ENCODE data around the gene ABCC12.

Gene ABCC12

DNA sequence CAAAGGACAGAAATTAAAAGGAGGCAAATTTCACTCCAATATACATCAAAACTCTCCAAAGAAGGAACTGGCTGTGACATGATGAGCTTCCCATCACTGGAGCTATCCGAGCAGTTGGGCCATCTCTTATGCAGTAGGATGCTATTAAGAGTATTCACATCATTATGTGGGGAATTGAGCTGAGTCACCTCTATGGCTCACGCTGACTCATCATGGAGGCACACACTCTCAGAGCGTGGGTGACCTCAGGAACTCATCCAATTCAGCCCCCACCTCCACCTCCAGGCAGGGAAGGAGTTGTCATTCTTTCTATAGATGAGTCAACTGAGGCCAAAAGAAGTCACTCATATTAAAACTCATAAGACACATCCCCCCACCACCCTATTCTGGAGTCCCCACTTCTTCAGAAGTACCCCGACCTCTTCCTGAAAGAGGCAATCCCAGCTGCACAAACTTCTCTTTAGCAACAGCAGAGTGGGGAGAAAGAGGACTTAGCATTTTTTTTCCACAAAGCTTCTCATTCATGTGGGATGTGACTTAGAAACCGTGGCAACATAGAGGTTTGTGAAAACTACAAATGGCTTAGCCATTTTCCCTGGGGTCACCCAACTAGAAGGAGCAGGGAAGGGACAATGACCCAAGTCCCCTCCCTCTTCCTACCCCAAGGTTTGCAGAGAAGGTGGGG, 32.5 kb downstream of the ABCC12 start:
- Histone ChIP-seq H4K91ac (ENCODE audit: low read depth, low read length, poor library complexity) (no peak overlapping the region), H2BK5ac (ENCODE audit: low read length) (no peak overlapping the region), H3K18ac (ENCODE audit: low read length) (no peak overlapping the region), H3K4me1 (ENCODE audit: control insufficient read depth in 2 of 2, insufficient read depth in 1 of 2, low read depth in 1 of 2, low read length in 2 of 2) (peaks cover 0 to 9% of the 10 kb centered on the region in 2 donors), H3K4me3 (ENCODE audit: low read length in 2 of 2) (no peak overlapping the region), H3K79me1 (ENCODE audit: low read depth, low read length) (no peaks in the 10 kb centered on the region), H3K9ac (ENCODE audit: low read depth, low read length, poor library complexity) (no peak overlapping the region), H3K9me3 (replicated peaks in 1 of 2; ENCODE audit: control insufficient read depth in 2 of 2, insufficient read depth in 1 of 2, low read depth in 1 of 2, low read length in 2 of 2) (no peaks in the 10 kb centered on the region), H3K4ac (ENCODE audit: low read length) (no peak overlapping the region), H2AFZ (ENCODE audit: low read length) (no peak overlapping the region), H3K23ac (ENCODE audit: low read depth, low read length, poor library complexity) (no peak overlapping the region), H2AK5ac (ENCODE audit: low read depth, low read length) (no peak overlapping the region), H3K36me3 (replicated peaks in 1 of 2; ENCODE audit: control insufficient read depth in 2 of 2, insufficient read depth in 2 of 2, low read length in 2 of 2) (no peaks in the 10 kb centered on the region), H2BK120ac (ENCODE audit: low read depth, low read length) (no peak overlapping the region), H3K4me2 (ENCODE audit: insufficient read depth, low read length, poor library complexity, severe bottlenecking) (no peak overlapping the region), H3K27ac (replicated peaks; ENCODE audit: low read length) (no peak overlapping the region), H2BK12ac (ENCODE audit: low read length) (no peak overlapping the region), H3K14ac (ENCODE audit: low read length) (no peak overlapping the region), H3K27me3 (ENCODE audit: control insufficient read depth in 3 of 3, insufficient read depth in 3 of 3, low read depth in 1 of 3, low read length in 3 of 3) (no peaks in the 10 kb centered on the region), H2BK15ac (ENCODE audit: low read length) (no peak overlapping the region), H4K8ac (ENCODE audit: low read depth, low read length) (no peak overlapping the region)
- DNase-seq (ENCODE audit: low spot score): no peak
- WGBS, 2 donors (ENCODE audit: extremely low coverage in 2 of 2, insufficient read length in 2 of 2, insufficient replicate concordance in 1 of 2): no CpG with 5 or more reads among the region's 5 CpGs

DNA sequence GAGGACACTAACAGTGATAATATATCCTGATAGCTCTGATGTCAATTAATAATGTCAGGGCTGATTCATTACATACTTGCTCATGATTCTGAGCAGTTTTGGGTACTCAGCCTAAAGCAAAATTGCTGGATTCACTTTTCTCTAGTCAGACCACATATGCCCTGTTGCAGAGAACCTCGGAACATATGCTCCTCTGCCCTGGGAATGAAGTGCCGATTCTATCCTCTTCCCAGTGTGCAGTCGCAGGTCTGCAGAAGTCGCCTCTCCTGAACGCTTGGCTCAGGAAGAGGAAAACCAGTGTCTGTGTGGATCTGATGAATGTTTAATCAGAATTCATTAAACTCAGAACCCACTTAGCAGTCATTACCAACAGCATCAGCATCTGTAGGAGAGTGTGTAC, 34.5 kb downstream of the ABCC12 start:
- H3K4me2 ChIP-seq (ENCODE audit: insufficient read depth, low read length, poor library complexity, severe bottlenecking): no peak overlapping the region
- no peak overlapping the region for H3K18ac ChIP-seq (ENCODE audit: low read length)
- no peak overlapping the region for H2AK5ac ChIP-seq (ENCODE audit: low read depth, low read length)
- H3K4me1 ChIP-seq (ENCODE audit: control insufficient read depth in 2 of 2, insufficient read depth in 1 of 2, low read depth in 1 of 2, low read length in 2 of 2): peaks cover 0 to 13% of the 10 kb centered on the region in 2 donors
- no peak overlapping the region for H2AFZ ChIP-seq (ENCODE audit: low read length)
- H2BK12ac ChIP-seq (ENCODE audit: low read length): no peak overlapping the region
- H3K23ac ChIP-seq (ENCODE audit: low read depth, low read length, poor library complexity): no peak overlapping the region
- H3K4ac ChIP-seq (ENCODE audit: low read length): no peak overlapping the region
- no peaks in the 10 kb centered on the region for H3K27me3 ChIP-seq (ENCODE audit: control insufficient read depth in 3 of 3, insufficient read depth in 3 of 3, low read depth in 1 of 3, low read length in 3 of 3)
- H2BK120ac ChIP-seq (ENCODE audit: low read depth, low read length): no peak overlapping the region
- H4K91ac ChIP-seq (ENCODE audit: low read depth, low read length, poor library complexity): no peak overlapping the region
- H4K8ac ChIP-seq (ENCODE audit: low read depth, low read length): no peak overlapping the region
- H3K4me3 ChIP-seq (ENCODE audit: low read length in 2 of 2): no peak overlapping the region
- H3K27ac ChIP-seq (replicated peaks; ENCODE audit: low read length): no peak overlapping the region
- no peak overlapping the region for H2BK5ac ChIP-seq (ENCODE audit: low read length)
- no peaks in the 10 kb centered on the region for H3K79me1 ChIP-seq (ENCODE audit: low read depth, low read length)
- DNase-seq (ENCODE audit: low spot score): no peak
- H3K9me3 ChIP-seq (replicated peaks in 1 of 2; ENCODE audit: control insufficient read depth in 2 of 2, insufficient read depth in 1 of 2, low read depth in 1 of 2, low read length in 2 of 2): no peaks in the 10 kb centered on the region
- no peaks in the 10 kb centered on the region for H3K36me3 ChIP-seq (replicated peaks in 1 of 2; ENCODE audit: control insufficient read depth in 2 of 2, insufficient read depth in 2 of 2, low read length in 2 of 2)
- no CpG with 5 or more reads among the region's 5 CpGs for WGBS, 2 donors (ENCODE audit: extremely low coverage in 2 of 2, insufficient read length in 2 of 2, insufficient replicate concordance in 1 of 2)
- H2BK15ac ChIP-seq (ENCODE audit: low read length): no peak overlapping the region
- H3K14ac ChIP-seq (ENCODE audit: low read length): no peak overlapping the region
- H3K9ac ChIP-seq (ENCODE audit: low read depth, low read length, poor library complexity): no peak overlapping the region

DNA sequence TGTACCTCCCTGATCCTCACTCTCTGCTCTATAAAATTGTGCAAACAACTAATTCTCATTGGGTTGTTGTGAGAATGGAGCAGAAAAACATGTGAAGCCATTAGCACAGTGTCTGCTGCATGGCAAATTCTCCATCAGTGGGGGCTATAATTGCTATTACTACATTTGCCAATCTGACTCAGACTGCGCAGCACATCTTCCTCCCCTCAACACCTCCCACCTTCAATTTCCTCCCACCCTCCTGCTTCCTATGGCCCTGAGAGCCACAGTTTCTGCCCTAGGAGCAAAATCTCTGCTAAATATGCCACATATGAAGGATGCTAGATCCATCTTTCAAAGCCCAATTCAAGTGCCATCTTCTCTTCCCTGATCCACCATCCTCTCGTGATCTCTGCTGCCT, 37.0 kb downstream of the ABCC12 start:
- no peak overlapping the region for H3K27ac ChIP-seq (replicated peaks; ENCODE audit: low read length)
- H2BK12ac ChIP-seq (ENCODE audit: low read length): no peak overlapping the region
- no peak overlapping the region for H2BK15ac ChIP-seq (ENCODE audit: low read length)
- no peaks in the 10 kb centered on the region for H3K27me3 ChIP-seq (ENCODE audit: control insufficient read depth in 3 of 3, insufficient read depth in 3 of 3, low read depth in 1 of 3, low read length in 3 of 3)
- no peak overlapping the region for H2AK5ac ChIP-seq (ENCODE audit: low read depth, low read length)
- no peak overlapping the region for H3K4me2 ChIP-seq (ENCODE audit: insufficient read depth, low read length, poor library complexity, severe bottlenecking)
- no peak overlapping the region for H3K9ac ChIP-seq (ENCODE audit: low read depth, low read length, poor library complexity)
- H3K4me3 ChIP-seq (ENCODE audit: low read length in 2 of 2): no peak overlapping the region
- peaks cover 0 to 11% of the 10 kb centered on the region in 2 donors for H3K4me1 ChIP-seq (ENCODE audit: control insufficient read depth in 2 of 2, insufficient read depth in 1 of 2, low read depth in 1 of 2, low read length in 2 of 2)
- H3K14ac ChIP-seq (ENCODE audit: low read length): no peak overlapping the region
- no peak overlapping the region for H2AFZ ChIP-seq (ENCODE audit: low read length)
- no peak overlapping the region for H2BK5ac ChIP-seq (ENCODE audit: low read length)
- H3K18ac ChIP-seq (ENCODE audit: low read length): no peak overlapping the region
- H3K9me3 ChIP-seq (replicated peaks in 1 of 2; ENCODE audit: control insufficient read depth in 2 of 2, insufficient read depth in 1 of 2, low read depth in 1 of 2, low read length in 2 of 2): no peaks in the 10 kb centered on the region
- no peak overlapping the region for H4K91ac ChIP-seq (ENCODE audit: low read depth, low read length, poor library complexity)
- H2BK120ac ChIP-seq (ENCODE audit: low read depth, low read length): no peak overlapping the region
- no CpG with 5 or more reads among the region's 2 CpGs for WGBS, 2 donors (ENCODE audit: extremely low coverage in 2 of 2, insufficient read length in 2 of 2, insufficient replicate concordance in 1 of 2)
- H3K23ac ChIP-seq (ENCODE audit: low read depth, low read length, poor library complexity): no peak overlapping the region
- no peaks in the 10 kb centered on the region for H3K36me3 ChIP-seq (replicated peaks in 1 of 2; ENCODE audit: control insufficient read depth in 2 of 2, insufficient read depth in 2 of 2, low read length in 2 of 2)
- no peaks in the 10 kb centered on the region for H3K79me1 ChIP-seq (ENCODE audit: low read depth, low read length)
- no peak overlapping the region for H4K8ac ChIP-seq (ENCODE audit: low read depth, low read length)
- DNase-seq (ENCODE audit: low spot score): no peak
- H3K4ac ChIP-seq (ENCODE audit: low read length): no peak overlapping the region

DNA sequence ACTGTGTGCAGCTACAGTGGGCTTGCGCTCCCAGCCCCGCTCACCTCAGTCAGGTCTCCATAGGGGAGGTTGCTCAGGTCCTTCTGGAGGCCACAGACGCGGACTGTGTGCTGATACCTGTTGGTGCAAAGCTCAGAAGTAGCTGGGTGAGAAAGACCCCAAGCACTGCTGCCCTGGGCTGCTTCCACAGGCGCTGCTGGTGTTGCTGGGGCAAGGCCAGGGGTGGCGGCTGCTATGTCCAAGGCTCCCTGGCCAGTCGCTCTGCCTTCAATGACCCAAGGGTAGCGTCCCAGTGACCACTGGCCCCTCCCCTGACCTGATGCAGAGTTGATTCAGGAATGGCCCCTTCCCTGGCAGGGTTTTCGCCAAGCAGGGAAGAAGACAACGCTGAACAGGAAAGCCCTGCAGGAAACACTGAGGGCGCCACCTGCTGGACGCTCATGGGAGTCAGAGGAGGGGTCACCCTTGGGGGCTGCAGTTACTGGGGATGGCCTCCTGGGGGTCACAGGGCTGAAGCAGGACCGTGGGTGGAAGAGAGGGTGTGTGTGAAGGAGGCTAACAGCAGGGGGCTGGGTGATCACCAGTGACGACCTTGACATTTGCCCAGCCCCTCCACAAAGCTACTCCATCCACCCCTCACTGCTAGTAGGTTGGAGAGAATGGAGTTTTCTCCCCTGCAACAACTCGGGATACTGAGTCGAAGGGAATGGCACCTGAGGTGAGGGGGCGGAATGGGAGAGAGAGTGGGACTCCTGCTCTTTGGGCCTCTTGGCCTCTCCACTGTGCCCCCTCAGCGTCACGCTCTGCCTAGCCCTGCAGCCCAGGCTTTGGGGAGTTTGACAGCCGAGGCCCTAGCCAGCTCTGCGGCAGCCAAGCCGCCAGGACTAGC, 38.3 kb downstream of the ABCC12 start:
- H3K4me2 ChIP-seq (ENCODE audit: insufficient read depth, low read length, poor library complexity, severe bottlenecking): no peak overlapping the region
- H3K4me3 ChIP-seq (ENCODE audit: low read length in 2 of 2): no peak overlapping the region
- H3K18ac ChIP-seq (ENCODE audit: low read length): peak overlapping the region; percentile 91
- no peak overlapping the region for H3K4ac ChIP-seq (ENCODE audit: low read length)
- H3K9ac ChIP-seq (ENCODE audit: low read depth, low read length, poor library complexity): no peak overlapping the region
- no peak overlapping the region for H2BK120ac ChIP-seq (ENCODE audit: low read depth, low read length)
- H4K91ac ChIP-seq (ENCODE audit: low read depth, low read length, poor library complexity): no peak overlapping the region
- H2BK5ac ChIP-seq (ENCODE audit: low read length): no peak overlapping the region
- H3K79me1 ChIP-seq (ENCODE audit: low read depth, low read length): no peaks in the 10 kb centered on the region
- H3K9me3 ChIP-seq (replicated peaks in 1 of 2; ENCODE audit: control insufficient read depth in 2 of 2, insufficient read depth in 1 of 2, low read depth in 1 of 2, low read length in 2 of 2): no peaks in the 10 kb centered on the region
- H3K27ac ChIP-seq (replicated peaks; ENCODE audit: low read length): no peak overlapping the region
- peak overlapping the region; percentile 76 for H2AFZ ChIP-seq (ENCODE audit: low read length)
- no peak overlapping the region for H3K14ac ChIP-seq (ENCODE audit: low read length)
- peaks cover 0 to 4% of the 10 kb centered on the region in 2 donors for H3K4me1 ChIP-seq (ENCODE audit: control insufficient read depth in 2 of 2, insufficient read depth in 1 of 2, low read depth in 1 of 2, low read length in 2 of 2)
- peak overlapping the region; percentile 68 for H2BK12ac ChIP-seq (ENCODE audit: low read length)
- H3K27me3 ChIP-seq (ENCODE audit: control insufficient read depth in 3 of 3, insufficient read depth in 3 of 3, low read depth in 1 of 3, low read length in 3 of 3): no peaks in the 10 kb centered on the region
- no peak overlapping the region for H4K8ac ChIP-seq (ENCODE audit: low read depth, low read length)
- H3K23ac ChIP-seq (ENCODE audit: low read depth, low read length, poor library complexity): no peak overlapping the region
- peak overlapping the region; percentile 6 for H2BK15ac ChIP-seq (ENCODE audit: low read length)
- peak; percentile 84 for DNase-seq (ENCODE audit: low spot score)
- no peaks in the 10 kb centered on the region for H3K36me3 ChIP-seq (replicated peaks in 1 of 2; ENCODE audit: control insufficient read depth in 2 of 2, insufficient read depth in 2 of 2, low read length in 2 of 2)
- no CpG with 5 or more reads among the region's 22 CpGs for WGBS, 2 donors (ENCODE audit: extremely low coverage in 2 of 2, insufficient read length in 2 of 2, insufficient replicate concordance in 1 of 2)
- peak overlapping the region; percentile 17 for H2AK5ac ChIP-seq (ENCODE audit: low read depth, low read length)
